Suprapubic skin (tissue), 4 donors: ENCODE measurements around the gene CCDC9B. TPM values are rescaled to one million over a fixed set of nuclear protein-coding genes. Genes with fewer than 3 reads are reported as not detected.

ENCODE experiments used
- DNase-seq, 2 donors: peaks; one replicate each; pipeline ENCODE4 v3.0.0-alpha.2; 2019; ENCODE audit warnings: low spot score in 2 of 2
- H3K27ac ChIP-seq: fragments of 200-600 bp; sonication (generic); one replicate; pipeline ENCODE4 v1.5.1; 2019
- H3K27me3 ChIP-seq: fragments of 200-600 bp; sonication (generic); one replicate; pipeline ENCODE4 v1.5.1; 2019
- H3K36me3 ChIP-seq: fragments of 200-600 bp; sonication (generic); one replicate; pipeline ENCODE4 v1.5.1; 2019
- H3K4me1 ChIP-seq: fragments of 200-600 bp; sonication (generic); one replicate; pipeline ENCODE4 v1.5.1; 2019
- H3K4me3 ChIP-seq: fragments of 200-600 bp; sonication (generic); one replicate; pipeline ENCODE4 v1.5.1; 2019; ENCODE audit warnings: mild to moderate bottlenecking
- H3K9me3 ChIP-seq: fragments of 200-600 bp; sonication (generic); one replicate; pipeline ENCODE4 v1.5.1; 2019
- CTCF ChIP-seq, 2 donors: fragments of 200-600 bp in 1 of 2; fragments of 450-650 bp in 1 of 2; sonication (generic) in 1 of 2; IDR thresholded peaks; one replicate each; pipeline ENCODE4 v1.5.1; 2016 to 2019; ENCODE audit warnings: antibody characterized with exemption in 2 of 2, mild to moderate bottlenecking in 1 of 2, moderate library complexity in 1 of 2
- EP300 ChIP-seq: sonication (generic); formaldehyde crosslinking; IDR thresholded peaks from one replicate; pipeline ENCODE4 v1.6.1; 2017; ENCODE audit warnings: antibody characterized with exemption
- POLR2A ChIP-seq, 2 donors: fragments of 450-650 bp; IDR thresholded peaks; one replicate each; pipeline ENCODE4 v1.6.1; 2017; ENCODE audit warnings: antibody characterized with exemption in 2 of 2, mild to moderate bottlenecking in 2 of 2, moderate library complexity in 2 of 2
- POLR2AphosphoS5 ChIP-seq, 3 donors: sonication (generic); formaldehyde crosslinking; IDR thresholded peaks; one replicate each; pipeline ENCODE4 v1.6.1; 2017; ENCODE audit warnings: antibody characterized with exemption in 3 of 3
- WGBS: methylation state at CpG from one replicate; pipeline ENCODE4 v1.1.5; 2018; 5-methylcytosine and 5-hydroxymethylcytosine counted together
- total RNA-seq, 4 donors: library from RNA; depleted of rRNA; stranded (reverse); fragments of >200 nt; gene quantifications; one replicate each; pipeline ENCODE4 v1.1.0, GENCODE V29; 2016

The CCDC9B gene
- total RNA-seq, 4 donors from 2014 or later: 6.1 to 47.9 (median 10.9) TPM

- 80% methylated on average over 3 of the region's 4 CpGs for WGBS
- Histone ChIP-seq H3K27me3 (peaks cover 19% of the 10 kb centered on the region), H3K9me3 (no peaks in the 10 kb centered on the region), H3K36me3 (no peaks in the 10 kb centered on the region), H3K27ac (no peak overlapping the region), H3K4me1 (peaks cover 38% of the 10 kb centered on the region), H3K4me3 (no peak overlapping the region)
- TF ChIP-seq CTCF (IDR thresholded peaks at IDR 0.05): no peak
- TF ChIP-seq POLR2AphosphoS5 (IDR thresholded peaks at IDR 0.05): no peak
- no peak for TF ChIP-seq POLR2A (IDR thresholded peaks at IDR 0.05)
- TF ChIP-seq EP300: no peak
- no peak for DNase-seq
Observed at GRCh38 chr15:40287968-40288367, 52.8 kb downstream of the CCDC9B start.

GRCh38 chr15:40287505-40287904 is 53.2 kb downstream of the CCDC9B start:
- 93% methylated on average over 3 of the region's 3 CpGs for WGBS
- Histone ChIP-seq H3K36me3 (no peaks in the 10 kb centered on the region), H3K4me1 (peaks cover 43% of the 10 kb centered on the region), H3K27me3 (peaks cover 23% of the 10 kb centered on the region), H3K27ac (no peak overlapping the region), H3K9me3 (no peaks in the 10 kb centered on the region), H3K4me3 (no peak overlapping the region)
- no peak for DNase-seq
- TF ChIP-seq POLR2AphosphoS5 (IDR thresholded peaks at IDR 0.05): no peak
- no peak for TF ChIP-seq POLR2A (IDR thresholded peaks at IDR 0.05)
- TF ChIP-seq CTCF (IDR thresholded peaks at IDR 0.05): no peak
- TF ChIP-seq EP300: no peak

GRCh38 chr15:40286794-40287193 is 53.9 kb downstream of the CCDC9B start:
- TF ChIP-seq POLR2AphosphoS5 (IDR thresholded peaks at IDR 0.05) (no peak), CTCF (IDR thresholded peaks at IDR 0.05) (no peak), POLR2A (IDR thresholded peaks at IDR 0.05) (no peak), EP300 (no peak)

GRCh38 chr15:40286061-40286532 is 54.6 kb downstream of the CCDC9B start:
- no peak for DNase-seq
- peaks cover 49% of the 10 kb centered on the region for H3K4me1 ChIP-seq
- no peaks in the 10 kb centered on the region for H3K9me3 ChIP-seq
- H3K4me3 ChIP-seq: no peak overlapping the region
- 88% methylated on average over 7 of the region's 7 CpGs for WGBS
- H3K36me3 ChIP-seq: no peaks in the 10 kb centered on the region
- peaks cover 30% of the 10 kb centered on the region for H3K27me3 ChIP-seq
- TF ChIP-seq POLR2A (IDR thresholded peaks at IDR 0.05): no peak
- no peak for TF ChIP-seq POLR2AphosphoS5 (IDR thresholded peaks at IDR 0.05)
- no peak for TF ChIP-seq EP300
- no peak for TF ChIP-seq CTCF (IDR thresholded peaks at IDR 0.05)
- no peak overlapping the region for H3K27ac ChIP-seq

More at GRCh38 chr15:40286794-40287193, 53.9 kb downstream of the CCDC9B start:
- DNase-seq: no peak
- H3K36me3 ChIP-seq: no peaks in the 10 kb centered on the region
- H3K27ac ChIP-seq: no peak overlapping the region
- peaks cover 50% of the 10 kb centered on the region for H3K4me1 ChIP-seq
- no peaks in the 10 kb centered on the region for H3K9me3 ChIP-seq
- WGBS: no CpG with 5 or more reads among the region's 7 CpGs
- no peak overlapping the region for H3K4me3 ChIP-seq
- H3K27me3 ChIP-seq: peaks cover 28% of the 10 kb centered on the region

GRCh38 chr15:40285554-40286011 is 55.2 kb downstream of the CCDC9B start:
- WGBS: 20% methylated on average over 1 of the region's 1 CpG
- Histone ChIP-seq H3K9me3 (no peaks in the 10 kb centered on the region), H3K27me3 (peaks cover 35% of the 10 kb centered on the region), H3K36me3 (no peaks in the 10 kb centered on the region), H3K4me3 (no peak overlapping the region), H3K4me1 (peaks cover 44% of the 10 kb centered on the region), H3K27ac (no peak overlapping the region)
- DNase-seq: no peak
- TF ChIP-seq EP300: no peak
- no peak for TF ChIP-seq POLR2A (IDR thresholded peaks at IDR 0.05)
- no peak for TF ChIP-seq POLR2AphosphoS5 (IDR thresholded peaks at IDR 0.05)
- no peak for TF ChIP-seq CTCF (IDR thresholded peaks at IDR 0.05)
